ENCODE results near the gene ATXN1. TPM values are rescaled to one million over a fixed set of nuclear protein-coding genes. Genes with fewer than 3 reads are reported as not detected.

The ATXN1 gene
- total and polyA plus RNA-seq, 2 donors from 2014 or later: 4.2 to 58.2 TPM

DNA sequence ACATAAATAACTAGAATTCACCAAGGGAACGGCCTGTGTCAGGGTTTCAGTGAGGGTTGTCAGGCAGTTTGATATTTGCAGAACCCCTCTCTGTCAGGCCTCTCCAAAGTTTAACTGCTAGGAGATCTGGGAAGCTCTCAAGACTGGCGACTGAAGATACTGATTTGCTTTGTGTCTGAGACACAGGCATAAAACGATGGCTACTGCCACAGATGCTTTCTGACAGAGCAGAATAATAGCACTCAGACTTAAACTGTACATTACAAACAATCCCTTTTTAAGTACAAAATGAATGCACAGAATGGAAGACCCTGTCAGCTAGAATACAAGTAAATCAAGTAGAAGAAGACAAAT lies 7.2 kb upstream of the ATXN1 start:
- Histone ChIP-seq H3K36me3 (ENCODE audit: control insufficient read depth in 2 of 3, insufficient read depth in 3 of 3, low read length in 3 of 3) (no peaks in the 10 kb centered on the region), H3K4me1 (ENCODE audit: control insufficient read depth in 2 of 3, insufficient read depth in 2 of 3, low read depth in 1 of 3, low read length in 3 of 3) (peaks cover 2 to 5% (median 3%) of the 10 kb centered on the region in 3 donors), H3K4me3 (ENCODE audit: low read length in 3 of 3) (no peak overlapping the region), H3K27me3 (ENCODE audit: control insufficient read depth, insufficient read depth, low read length) (no peaks in the 10 kb centered on the region), H3K9ac (ENCODE audit: low read length in 3 of 3) (no peak overlapping the region), H3K27ac (ENCODE audit: low read depth in 2 of 2, low read length in 2 of 2) (no peak overlapping the region), H3K9me3 (ENCODE audit: control insufficient read depth in 2 of 3, insufficient read depth in 1 of 3, low read length in 3 of 3) (no peaks in the 10 kb centered on the region)
- TF ChIP-seq, protein P1, sequence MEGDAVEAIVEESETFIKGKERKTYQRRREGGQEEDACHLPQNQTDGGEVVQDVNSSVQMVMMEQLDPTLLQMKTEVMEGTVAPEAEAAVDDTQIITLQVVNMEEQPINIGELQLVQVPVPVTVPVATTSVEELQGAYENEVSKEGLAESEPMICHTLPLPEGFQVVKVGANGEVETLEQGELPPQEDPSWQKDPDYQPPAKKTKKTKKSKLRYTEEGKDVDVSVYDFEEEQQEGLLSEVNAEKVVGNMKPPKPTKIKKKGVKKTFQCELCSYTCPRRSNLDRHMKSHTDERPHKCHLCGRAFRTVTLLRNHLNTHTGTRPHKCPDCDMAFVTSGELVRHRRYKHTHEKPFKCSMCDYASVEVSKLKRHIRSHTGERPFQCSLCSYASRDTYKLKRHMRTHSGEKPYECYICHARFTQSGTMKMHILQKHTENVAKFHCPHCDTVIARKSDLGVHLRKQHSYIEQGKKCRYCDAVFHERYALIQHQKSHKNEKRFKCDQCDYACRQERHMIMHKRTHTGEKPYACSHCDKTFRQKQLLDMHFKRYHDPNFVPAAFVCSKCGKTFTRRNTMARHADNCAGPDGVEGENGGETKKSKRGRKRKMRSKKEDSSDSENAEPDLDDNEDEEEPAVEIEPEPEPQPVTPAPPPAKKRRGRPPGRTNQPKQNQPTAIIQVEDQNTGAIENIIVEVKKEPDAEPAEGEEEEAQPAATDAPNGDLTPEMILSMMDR (IDR thresholded peaks at IDR 0.05; ENCODE audit: borderline replicate concordance, extremely low read depth, insufficient read depth): no peak
- intact Hi-C loops (cut with DNase I): loop anchor here (10.0 kb wide), 2 partner anchors 254 to 434 kb away; no protein-coding TSS in a partner anchor
- DNase-seq: no peak
- no peak for FAIRE-seq

GRCh38 chr6:16767765-16768476 lies 6.7 kb upstream of the ATXN1 start:
- no peak overlapping the region for H3K27ac ChIP-seq (ENCODE audit: low read depth in 2 of 2, low read length in 2 of 2)
- intact Hi-C loops (cut with DNase I): loop anchor here (10.0 kb wide), 2 partner anchors 253 to 433 kb away; no protein-coding TSS in a partner anchor
- no peaks in the 10 kb centered on the region for H3K36me3 ChIP-seq (ENCODE audit: control insufficient read depth in 2 of 3, insufficient read depth in 3 of 3, low read length in 3 of 3)
- H3K9me3 ChIP-seq (ENCODE audit: control insufficient read depth in 2 of 3, insufficient read depth in 1 of 3, low read length in 3 of 3): no peaks in the 10 kb centered on the region
- H3K4me1 ChIP-seq (ENCODE audit: control insufficient read depth in 2 of 3, insufficient read depth in 2 of 3, low read depth in 1 of 3, low read length in 3 of 3): peaks cover 2 to 5% (median 3%) of the 10 kb centered on the region in 3 donors
- TF ChIP-seq, protein P1 (IDR thresholded peaks at IDR 0.05; ENCODE audit: borderline replicate concordance, extremely low read depth, insufficient read depth): no peak
- DNase-seq: no peak
- no peak overlapping the region for H3K9ac ChIP-seq (ENCODE audit: low read length in 3 of 3)
- H3K27me3 ChIP-seq (ENCODE audit: control insufficient read depth, insufficient read depth, low read length): no peaks in the 10 kb centered on the region
- no peak overlapping the region for H3K4me3 ChIP-seq (ENCODE audit: low read length in 3 of 3)
- no peak for FAIRE-seq

DNA sequence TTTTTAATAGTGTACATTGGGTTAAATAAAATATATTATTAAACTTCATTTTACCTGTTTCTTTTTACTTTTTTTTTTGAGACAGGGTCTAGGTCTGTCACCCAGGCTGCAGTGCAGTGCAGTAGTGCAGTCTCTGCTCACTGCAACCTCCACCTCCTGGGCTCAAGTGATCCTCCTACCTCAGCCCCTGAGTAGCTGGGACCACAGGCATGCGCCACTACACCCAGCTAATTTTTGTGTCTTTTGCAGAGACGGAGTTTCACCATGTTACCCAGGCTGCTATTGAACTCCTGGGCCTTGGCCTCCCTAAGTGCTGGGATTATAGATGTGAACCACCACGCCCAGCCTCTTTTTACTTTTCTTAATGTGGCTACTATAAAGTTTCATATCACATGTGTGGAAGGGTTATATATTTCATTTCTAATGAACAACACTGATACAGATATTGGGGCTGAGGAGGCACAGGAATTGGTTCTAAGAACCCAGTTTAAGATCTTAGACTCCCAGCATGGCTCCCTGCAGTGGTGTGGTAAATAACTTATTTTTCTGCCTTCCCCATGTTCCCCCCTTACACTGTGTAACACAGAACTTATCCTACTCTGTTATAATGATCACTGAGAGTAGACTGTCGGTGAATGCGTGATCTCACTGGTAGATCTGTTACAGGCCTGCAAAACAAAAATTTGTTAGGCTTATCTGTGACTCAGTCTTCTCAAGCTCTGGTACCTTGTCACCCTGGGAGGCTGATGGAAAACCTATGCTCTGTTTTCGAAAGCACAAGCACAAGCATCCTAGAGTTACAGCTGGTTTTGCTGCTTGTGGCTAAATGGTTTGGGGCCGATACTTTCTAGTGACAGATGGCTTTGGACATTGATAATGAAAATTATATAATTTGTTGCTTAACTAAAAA lies 5.8 kb upstream of the ATXN1 start:
- no peak for FAIRE-seq
- TF ChIP-seq, protein P1 (IDR thresholded peaks at IDR 0.05; ENCODE audit: borderline replicate concordance, extremely low read depth, insufficient read depth): no peak

More for the DNA sequence above, 5.8 kb upstream of the ATXN1 start:
- peaks cover 2 to 11% (median 3%) of the 10 kb centered on the region in 3 donors for H3K4me1 ChIP-seq (ENCODE audit: control insufficient read depth in 2 of 3, insufficient read depth in 2 of 3, low read depth in 1 of 3, low read length in 3 of 3)
- H3K9ac ChIP-seq (ENCODE audit: low read length in 3 of 3): no peak overlapping the region
- no peaks in the 10 kb centered on the region for H3K9me3 ChIP-seq (ENCODE audit: control insufficient read depth in 2 of 3, insufficient read depth in 1 of 3, low read length in 3 of 3)
- H3K36me3 ChIP-seq (ENCODE audit: control insufficient read depth in 2 of 3, insufficient read depth in 3 of 3, low read length in 3 of 3): no peaks in the 10 kb centered on the region
- intact Hi-C loops (cut with DNase I): loop anchor here (10.0 kb wide), 2 partner anchors 252 to 432 kb away; no protein-coding TSS in a partner anchor
- no peak overlapping the region for H3K4me3 ChIP-seq (ENCODE audit: low read length in 3 of 3)
- H3K27ac ChIP-seq (ENCODE audit: low read depth in 2 of 2, low read length in 2 of 2): no peak overlapping the region
- no peaks in the 10 kb centered on the region for H3K27me3 ChIP-seq (ENCODE audit: control insufficient read depth, insufficient read depth, low read length)
- no peak for DNase-seq
